ENCODE data around the gene GCDH.

GRCh38 chr19:12872255-12872654 lies 18.7 kb upstream of the GCDH start:
- no peak for TF ChIP-seq CTCF (IDR thresholded peaks at IDR 0.05)
- TF ChIP-seq EZH2phosphoT487 (IDR thresholded peaks at IDR 0.05): no peak
- no peak for TF ChIP-seq EZH2 (IDR thresholded peaks at IDR 0.05)
